ENCODE data around the gene PDE12.

PDE12 gene

GRCh38 chr3:57555738-57556458 lies at the start of gene PDE12:
PDE12 (plus strand) TSS chr3:57556274; CDS start chr3:57556380, 106 bp downstream.
- no peak for TF ChIP-seq CTCF (IDR thresholded peaks at IDR 0.05; ENCODE audit: insufficient read depth, low read depth, low read length, missing control alignments)
- peak within 1 kb of the TSS; percentile 72 for H3K4me3 ChIP-seq (ENCODE audit: low read depth, low read length)
- DNase-seq (ENCODE audit: low read depth) = peak; percentile 96

- no peak for TF ChIP-seq CTCF (IDR thresholded peaks at IDR 0.05; ENCODE audit: insufficient read depth, low read depth, low read length, missing control alignments)
Observed at GRCh38 chr3:57512166-57512565, 43.9 kb upstream of the PDE12 start.

GRCh38 chr3:57518276-57518915 lies 37.7 kb upstream of the PDE12 start:
- H3K4me3 ChIP-seq (ENCODE audit: low read depth, low read length) = no peak overlapping the region
- no peak for TF ChIP-seq CTCF (IDR thresholded peaks at IDR 0.05; ENCODE audit: insufficient read depth, low read depth, low read length, missing control alignments)
- DNase-seq (ENCODE audit: low read depth) = no peak

More at GRCh38 chr3:57512166-57512565, 43.9 kb upstream of the PDE12 start:
- no peak for DNase-seq (ENCODE audit: low read depth)
- H3K4me3 ChIP-seq (ENCODE audit: low read depth, low read length) = no peak overlapping the region

- no peak for DNase-seq (ENCODE audit: low read depth)
- TF ChIP-seq CTCF (IDR thresholded peaks at IDR 0.05; ENCODE audit: insufficient read depth, low read depth, low read length, missing control alignments) = no peak
- H3K4me3 ChIP-seq (ENCODE audit: low read depth, low read length) = no peak overlapping the region
Observed at GRCh38 chr3:57530071-57530608, 25.9 kb upstream of the PDE12 start.

GRCh38 chr3:57538465-57538864 lies 17.6 kb upstream of the PDE12 start:
- no peak overlapping the region for H3K4me3 ChIP-seq (ENCODE audit: low read depth, low read length)
- no peak for DNase-seq (ENCODE audit: low read depth)
- no peak for TF ChIP-seq CTCF (IDR thresholded peaks at IDR 0.05; ENCODE audit: insufficient read depth, low read depth, low read length, missing control alignments)

- no peak for TF ChIP-seq CTCF (IDR thresholded peaks at IDR 0.05; ENCODE audit: insufficient read depth, low read depth, low read length, missing control alignments)
- no peak within 1 kb of the TSS for H3K4me3 ChIP-seq (ENCODE audit: low read depth, low read length)
- no peak for DNase-seq (ENCODE audit: low read depth)
Observed at GRCh38 chr3:57544181-57545125, 11.6 kb upstream of the PDE12 start, which contains the start of gene DNAH12. DNAH12 (minus strand) TSS chr3:57544344; CDS start chr3:57542870, 1,474 bp downstream.
